Skeletal muscle cell (primary cell): ENCODE data around the gene CHRNA9.

Source experiments
- DNase-seq: peaks from one replicate; pipeline ENCODE4 v3.0.0-alpha.2; 2010; ENCODE audit warnings: low read depth
- H3K4me3 ChIP-seq: 2 replicates; pipeline ENCODE4 v1.5.1; 2011; ENCODE audit warnings: low read depth, mild to moderate bottlenecking, control low read depth, low read length, moderate library complexity

The CHRNA9 gene

GRCh38 chr4:40331961-40332360, 3.2 kb upstream of the CHRNA9 start:
- no peak overlapping the region for H3K4me3 ChIP-seq
- DNase-seq, result no peak

GRCh38 chr4:40333921-40334352, 1.2 kb upstream of the CHRNA9 start:
- H3K4me3 ChIP-seq, result no peak overlapping the region
- DNase-seq, result peak; percentile 53

- no peak for DNase-seq
- H3K4me3 ChIP-seq, result no peak overlapping the region
These were observed 377 bp downstream of the CHRNA9 start for GRCh38 chr4:40335525-40335894.

- no peak for DNase-seq
- H3K4me3 ChIP-seq, result no peak overlapping the region
These were observed 1.9 kb downstream of the CHRNA9 start for GRCh38 chr4:40337051-40337450.

GRCh38 chr4:40337523-40337922, 2.4 kb downstream of the CHRNA9 start:
- no peak for DNase-seq
- H3K4me3 ChIP-seq, result no peak overlapping the region

- no peak overlapping the region for H3K4me3 ChIP-seq
- DNase-seq, result no peak
These were observed 4.9 kb downstream of the CHRNA9 start for GRCh38 chr4:40340030-40340429.

- H3K4me3 ChIP-seq, result no peak overlapping the region
- DNase-seq, result no peak
These were observed 12.3 kb downstream of the CHRNA9 start for GRCh38 chr4:40347472-40347871.

- no peak for DNase-seq
- no peak overlapping the region for H3K4me3 ChIP-seq
These were observed 12.9 kb downstream of the CHRNA9 start for GRCh38 chr4:40348000-40348399.

- DNase-seq, result no peak
- H3K4me3 ChIP-seq, result no peak overlapping the region
These were observed 14.5 kb downstream of the CHRNA9 start for GRCh38 chr4:40349561-40350198.

GRCh38 chr4:40350627-40351227, 15.6 kb downstream of the CHRNA9 start:
- DNase-seq, result no peak

GRCh38 chr4:40354158-40354557, 19.0 kb downstream of the CHRNA9 start:
- no peak overlapping the region for H3K4me3 ChIP-seq
- no peak for DNase-seq

More at GRCh38 chr4:40350627-40351227, 15.6 kb downstream of the CHRNA9 start:
- no peak overlapping the region for H3K4me3 ChIP-seq

- H3K4me3 ChIP-seq, result no peak overlapping the region
- DNase-seq, result no peak
These were observed 20.0 kb downstream of the CHRNA9 start for GRCh38 chr4:40355131-40355530.

GRCh38 chr4:40357738-40358137, 22.6 kb downstream of the CHRNA9 start:
- no peak overlapping the region for H3K4me3 ChIP-seq
- no peak for DNase-seq

- DNase-seq, result no peak
- no peak overlapping the region for H3K4me3 ChIP-seq
These were observed 26.2 kb downstream of the CHRNA9 start for GRCh38 chr4:40361338-40361737.

- H3K4me3 ChIP-seq, result no peak overlapping the region
- no peak for DNase-seq
These were observed 28.3 kb downstream of the CHRNA9 start for GRCh38 chr4:40363382-40363920.

GRCh38 chr4:40363945-40364344, 28.8 kb downstream of the CHRNA9 start:
- H3K4me3 ChIP-seq, result no peak overlapping the region
- no peak for DNase-seq

- no peak overlapping the region for H3K4me3 ChIP-seq
- DNase-seq, result no peak
These were observed 30.6 kb downstream of the CHRNA9 start for GRCh38 chr4:40365766-40366165.

- H3K4me3 ChIP-seq, result no peak overlapping the region
- DNase-seq, result no peak
These were observed 32.3 kb downstream of the CHRNA9 start for GRCh38 chr4:40367451-40367850.

GRCh38 chr4:40369437-40370274, 34.5 kb downstream of the CHRNA9 start:
- no peak for DNase-seq
- no peak overlapping the region for H3K4me3 ChIP-seq

GRCh38 chr4:40372651-40373050, 37.5 kb downstream of the CHRNA9 start:
- H3K4me3 ChIP-seq, result no peak overlapping the region
- no peak for DNase-seq
